Breast epithelium (tissue), 4 donors: ENCODE data around the gene HDAC3. TPM values are rescaled to one million over a fixed set of nuclear protein-coding genes. Genes with fewer than 3 reads are reported as not detected.

ENCODE experiments used
- DNase-seq, 2 donors: peaks; one replicate each; pipeline ENCODE4 v3.0.0-alpha.2; 2019; ENCODE audit warnings: low spot score in 2 of 2
- H3K27ac ChIP-seq, 2 donors: fragments of 200-600 bp; sonication (generic) in 1 of 2; one replicate each; pipeline ENCODE4 v1.5.1; 2016 to 2019; ENCODE audit warnings: mild to moderate bottlenecking in 1 of 2
- H3K27me3 ChIP-seq, 2 donors: fragments of 200-600 bp; sonication (generic) in 1 of 2; one replicate each; pipeline versions ENCODE4 v1.5.1 to v1.6.0; 2017 to 2019; ENCODE audit warnings: control low read depth in 1 of 2, mild to moderate bottlenecking in 1 of 2
- H3K36me3 ChIP-seq: fragments of 200-600 bp; one replicate; pipeline ENCODE4 v1.5.1; 2019
- H3K4me1 ChIP-seq, 2 donors: fragments of 200-600 bp; sonication (generic); one replicate each; pipeline ENCODE4 v1.5.1; 2016 to 2019; ENCODE audit warnings: control low read depth in 1 of 2
- H3K4me3 ChIP-seq, 3 donors: fragments of 200-600 bp; sonication (generic); 1 replicate in 2 of 3; 2 replicates in 1 of 3; pipeline ENCODE4 v1.5.1; 2016 to 2019; ENCODE audit warnings: mild to moderate bottlenecking in 3 of 3, moderate library complexity in 2 of 3
- H3K9me3 ChIP-seq, 2 donors: fragments of 200-600 bp; sonication (generic) in 1 of 2; one replicate each; pipeline ENCODE4 v1.5.1; 2016 to 2019; ENCODE audit warnings: control low read depth in 1 of 2
- POLR2A ChIP-seq: fragments of 450-650 bp; IDR thresholded peaks from one replicate; pipeline ENCODE4 v1.6.1; 2016; ENCODE audit warnings: antibody characterized with exemption, mild to moderate bottlenecking, moderate library complexity
- POLR2AphosphoS5 ChIP-seq, 3 donors: sonication (generic); formaldehyde crosslinking; IDR thresholded peaks; one replicate each; pipeline ENCODE4 v1.6.1; 2017; ENCODE audit warnings: antibody characterized with exemption in 3 of 3
- intact Hi-C: fragments of 100-400 bp; cut with DNase I; formaldehyde crosslinking; loops from one replicate; pipeline ENCODE4 v1.15.1; 2023; ENCODE audit warnings: low total_unique reads
- total RNA-seq, 3 donors: library from RNA; depleted of rRNA; stranded (reverse); fragments of >200 nt; gene quantifications; one replicate each; pipeline ENCODE4 v1.1.0, GENCODE V29; 2016
- TF ChIP-seq, protein P1 (sequence below), 3 donors: fragments of 450-650 bp; IDR thresholded peaks; one replicate each; pipeline ENCODE4 v1.5.1; 2016 to 2017; ENCODE audit warnings: antibody characterized with exemption in 3 of 3, mild to moderate bottlenecking in 3 of 3, moderate library complexity in 3 of 3

The HDAC3 gene
- total RNA-seq, 3 donors from 2014 or later: 50.2 to 52.5 (median 52.1) TPM

DNA sequence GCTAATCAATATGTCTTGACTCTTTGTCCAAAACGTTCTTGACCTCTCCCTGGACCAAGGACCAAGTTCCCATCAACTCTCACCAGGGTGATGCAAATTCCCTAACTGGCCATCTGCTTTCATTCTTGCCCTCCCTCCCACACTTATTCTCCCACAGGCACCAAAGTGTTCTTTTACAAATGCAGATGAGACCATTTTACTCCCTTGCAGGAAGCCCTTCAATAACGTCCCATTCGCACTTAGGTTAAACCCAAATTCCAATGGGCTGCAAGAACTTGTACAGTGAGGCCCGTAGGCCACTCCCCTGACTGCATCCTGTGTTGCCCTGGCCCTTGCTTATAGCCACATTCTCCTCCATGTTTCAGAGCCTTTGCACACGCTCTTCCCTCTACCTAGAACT lies 38.1 kb upstream of the HDAC3 start:
- Histone ChIP-seq H3K4me3 (no peak overlapping the region), H3K36me3 (no peaks in the 10 kb centered on the region)

DNA sequence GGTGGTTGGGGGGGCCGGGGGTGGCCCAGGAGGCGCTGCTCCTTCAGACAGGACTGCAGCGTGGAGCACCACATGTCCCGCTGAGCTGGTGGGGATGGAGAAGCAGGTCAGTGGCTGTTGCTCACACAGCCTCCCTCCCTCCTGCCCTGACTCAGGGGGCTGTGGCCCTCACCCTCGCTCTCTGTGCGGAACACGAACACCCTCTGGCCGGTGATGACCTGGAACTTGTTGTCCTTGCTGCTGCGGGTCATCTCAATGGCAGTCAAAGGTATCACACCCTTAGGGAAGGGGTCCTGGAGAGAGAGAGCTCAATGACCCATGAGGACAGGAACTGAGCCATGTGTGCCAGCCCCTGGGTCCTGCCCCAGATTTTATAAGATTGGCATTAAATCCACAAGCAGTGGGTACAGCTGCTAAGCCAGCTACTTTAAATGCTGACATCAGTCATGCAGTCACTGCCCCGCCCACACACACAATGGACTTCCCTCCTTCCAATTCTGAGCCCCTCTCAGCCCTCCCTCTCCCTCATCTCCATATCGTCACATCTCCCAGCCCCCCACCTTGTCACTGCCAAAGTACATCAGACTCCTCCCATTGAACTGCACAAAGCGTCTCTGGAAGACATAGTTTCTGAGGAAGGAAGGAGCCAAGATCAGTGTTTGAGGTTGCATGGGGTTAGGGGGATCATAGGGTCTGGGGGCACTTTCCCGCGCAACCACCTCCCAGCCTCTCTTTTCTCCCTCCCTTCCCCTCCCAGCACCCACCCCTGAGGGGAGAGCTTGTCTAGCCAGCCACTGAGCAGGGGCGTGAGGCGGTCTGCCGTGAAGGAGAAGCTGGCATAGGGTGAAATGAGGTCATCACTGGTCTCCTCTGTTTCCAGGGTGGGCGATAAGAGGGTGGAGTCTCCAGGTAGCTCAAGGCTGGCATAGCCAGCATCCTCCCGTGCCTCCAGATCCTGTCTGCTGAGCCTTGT lies 36.5 kb upstream of the HDAC3 start:
- no peak overlapping the region for H3K27ac ChIP-seq
- no peaks in the 10 kb centered on the region for H3K36me3 ChIP-seq
- H3K9me3 ChIP-seq: no peaks in the 10 kb centered on the region
- no peaks in the 10 kb centered on the region for H3K4me1 ChIP-seq
- H3K27me3 ChIP-seq: no peaks in the 10 kb centered on the region
- DNase-seq: no peak
- intact Hi-C loops: no loop called here
- no peak for TF ChIP-seq POLR2AphosphoS5 (IDR thresholded peaks at IDR 0.05)
- TF ChIP-seq, protein P1, sequence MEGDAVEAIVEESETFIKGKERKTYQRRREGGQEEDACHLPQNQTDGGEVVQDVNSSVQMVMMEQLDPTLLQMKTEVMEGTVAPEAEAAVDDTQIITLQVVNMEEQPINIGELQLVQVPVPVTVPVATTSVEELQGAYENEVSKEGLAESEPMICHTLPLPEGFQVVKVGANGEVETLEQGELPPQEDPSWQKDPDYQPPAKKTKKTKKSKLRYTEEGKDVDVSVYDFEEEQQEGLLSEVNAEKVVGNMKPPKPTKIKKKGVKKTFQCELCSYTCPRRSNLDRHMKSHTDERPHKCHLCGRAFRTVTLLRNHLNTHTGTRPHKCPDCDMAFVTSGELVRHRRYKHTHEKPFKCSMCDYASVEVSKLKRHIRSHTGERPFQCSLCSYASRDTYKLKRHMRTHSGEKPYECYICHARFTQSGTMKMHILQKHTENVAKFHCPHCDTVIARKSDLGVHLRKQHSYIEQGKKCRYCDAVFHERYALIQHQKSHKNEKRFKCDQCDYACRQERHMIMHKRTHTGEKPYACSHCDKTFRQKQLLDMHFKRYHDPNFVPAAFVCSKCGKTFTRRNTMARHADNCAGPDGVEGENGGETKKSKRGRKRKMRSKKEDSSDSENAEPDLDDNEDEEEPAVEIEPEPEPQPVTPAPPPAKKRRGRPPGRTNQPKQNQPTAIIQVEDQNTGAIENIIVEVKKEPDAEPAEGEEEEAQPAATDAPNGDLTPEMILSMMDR (IDR thresholded peaks at IDR 0.05): no peak
- no peak for TF ChIP-seq POLR2A
- no peak overlapping the region for H3K4me3 ChIP-seq

More for the DNA sequence above, 38.1 kb upstream of the HDAC3 start:
- no peaks in the 10 kb centered on the region for H3K4me1 ChIP-seq
- no peak for DNase-seq
- H3K27ac ChIP-seq: no peak overlapping the region
- intact Hi-C loops: no loop called here
- H3K27me3 ChIP-seq: no peaks in the 10 kb centered on the region
- H3K9me3 ChIP-seq: no peaks in the 10 kb centered on the region
- TF ChIP-seq POLR2AphosphoS5 (IDR thresholded peaks at IDR 0.05) (no peak), POLR2A (no peak)
- TF ChIP-seq, protein P1 (IDR thresholded peaks at IDR 0.05): no peak

DNA sequence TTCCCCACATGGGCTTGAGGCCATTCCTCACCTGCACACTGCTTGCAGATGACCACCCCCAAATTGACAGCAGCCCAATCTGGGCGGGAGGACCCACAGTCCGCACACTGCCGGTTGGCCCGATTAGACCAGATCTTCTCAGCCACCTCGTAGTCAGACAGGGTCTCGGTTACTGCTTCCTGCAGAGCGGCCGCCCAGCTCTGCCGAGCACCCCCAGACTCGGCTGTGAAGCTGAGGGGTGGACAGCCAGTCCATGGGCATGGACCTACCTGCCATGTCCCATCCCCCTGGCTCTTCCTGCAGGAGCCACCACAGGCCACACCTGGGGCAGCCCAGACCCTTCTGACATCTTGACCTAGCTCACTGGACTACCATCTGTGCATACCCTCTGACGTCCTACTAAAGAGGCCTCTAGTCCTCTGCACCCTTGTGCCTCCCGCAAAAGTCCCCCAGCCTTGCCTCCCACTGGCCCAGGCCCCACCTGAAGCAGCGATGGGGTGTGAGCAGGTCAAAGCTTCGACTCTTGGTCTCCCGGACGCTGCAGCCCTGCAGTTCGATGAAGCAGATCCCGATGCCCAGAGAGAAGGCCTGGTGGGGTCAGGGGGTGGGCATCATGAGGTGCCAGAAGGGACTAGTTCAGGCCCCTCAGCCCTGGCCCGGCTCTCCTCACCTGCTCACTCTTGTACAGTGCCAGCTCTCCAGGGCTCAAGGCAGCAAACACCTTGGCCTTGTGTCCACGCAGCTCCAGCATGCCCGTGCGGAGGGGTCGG lies 35.6 kb upstream of the HDAC3 start:
- DNase-seq: no peak
- intact Hi-C loops: no loop called here
- TF ChIP-seq, protein P1 (IDR thresholded peaks at IDR 0.05): no peak
- TF ChIP-seq POLR2A (no peak), POLR2AphosphoS5 (IDR thresholded peaks at IDR 0.05) (no peak)

DNA sequence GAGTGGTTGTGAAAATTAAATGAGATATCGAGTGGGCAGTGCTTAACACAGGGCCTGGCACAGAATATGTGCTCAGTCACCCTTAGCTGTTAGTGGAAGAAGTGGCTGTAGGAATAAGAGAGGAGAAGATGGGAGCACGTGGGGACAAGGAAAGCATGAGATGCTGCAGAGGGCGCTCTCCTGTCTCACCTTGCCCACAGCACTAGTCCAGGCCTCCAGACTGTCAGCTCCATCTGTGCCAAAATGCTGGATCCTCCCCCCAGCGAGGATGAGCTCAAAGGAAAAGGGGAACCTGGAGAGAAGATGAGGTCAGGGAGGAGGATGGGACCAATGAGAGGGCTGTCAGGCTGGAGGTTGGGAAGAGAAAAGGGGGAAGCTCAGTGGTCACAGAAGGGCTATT lies 32.9 kb upstream of the HDAC3 start:
- Histone ChIP-seq H3K4me1 (no peaks in the 10 kb centered on the region), H3K36me3 (no peaks in the 10 kb centered on the region), H3K4me3 (no peak overlapping the region), H3K27me3 (no peaks in the 10 kb centered on the region), H3K9me3 (no peaks in the 10 kb centered on the region), H3K27ac (no peak overlapping the region)
- no peak for DNase-seq
- TF ChIP-seq POLR2AphosphoS5 (IDR thresholded peaks at IDR 0.05) (no peak), POLR2A (no peak)
- TF ChIP-seq, protein P1 (IDR thresholded peaks at IDR 0.05): no peak
- intact Hi-C loops: no loop called here

More for the DNA sequence above, 35.6 kb upstream of the HDAC3 start:
- Histone ChIP-seq H3K4me3 (no peak overlapping the region), H3K9me3 (no peaks in the 10 kb centered on the region), H3K27me3 (no peaks in the 10 kb centered on the region), H3K27ac (no peak overlapping the region), H3K36me3 (no peaks in the 10 kb centered on the region), H3K4me1 (no peaks in the 10 kb centered on the region)
